ENCODE data around the gene GSC.
"Not testable (repeated sequence)": the region's sequence is repeated elsewhere in the genome, so short reads cannot be mapped to it uniquely, and the experiment has no call there.

The GSC gene

GRCh38 chr14:94738097-94738496, 31.8 kb downstream of the GSC start:
- DNase-seq: no peak

GRCh38 chr14:94728950-94729349, 41.0 kb downstream of the GSC start:
- no peak for DNase-seq

- DNase-seq: not testable (repeated sequence)
Observed at GRCh38 chr14:94728440-94728839, 41.5 kb downstream of the GSC start.

GRCh38 chr14:94726649-94727048, 43.3 kb downstream of the GSC start:
- not testable (repeated sequence) for DNase-seq

- DNase-seq: no peak
Observed at GRCh38 chr14:94724993-94725392, 44.9 kb downstream of the GSC start.

- no peak for DNase-seq
Observed at GRCh38 chr14:94722397-94722796, 47.5 kb downstream of the GSC start.
